ENCODE measurements around the gene PLEKHM1.

PLEKHM1 gene

GRCh38 chr17:45389354-45389753 lies 101.2 kb downstream of the PLEKHM1 start:
- H3K4me1 ChIP-seq (ENCODE audit: control insufficient read depth, insufficient read depth, low read length): peaks cover 4% of the 10 kb centered on the region
- H3K4me3 ChIP-seq (ENCODE audit: insufficient read depth, low read depth, low read length): no peak overlapping the region
- H3K9me3 ChIP-seq (ENCODE audit: control insufficient read depth, low read length): no peaks in the 10 kb centered on the region
- H3K27ac ChIP-seq (ENCODE audit: insufficient read depth, low read depth, low read length, poor library complexity, severe bottlenecking): no peak overlapping the region
- 13 to 20% methylated on average over 3 of the region's 3 CpGs for WGBS, 2 experiments
- no peaks in the 10 kb centered on the region for H3K27me3 ChIP-seq (ENCODE audit: control insufficient read depth, insufficient read depth, low read length, poor library complexity, severe bottlenecking)
- H3K36me3 ChIP-seq (ENCODE audit: control insufficient read depth, insufficient read depth, low read length): no peaks in the 10 kb centered on the region

- 88 to 89% methylated on average over 10 of the region's 10 CpGs for WGBS, 2 experiments
- H3K9me3 ChIP-seq (ENCODE audit: control insufficient read depth, low read length): no peaks in the 10 kb centered on the region
- H3K36me3 ChIP-seq (ENCODE audit: control insufficient read depth, insufficient read depth, low read length): no peaks in the 10 kb centered on the region
- H3K4me3 ChIP-seq (ENCODE audit: insufficient read depth, low read depth, low read length): no peak overlapping the region
- H3K4me1 ChIP-seq (ENCODE audit: control insufficient read depth, insufficient read depth, low read length): peaks cover 4% of the 10 kb centered on the region
- H3K27ac ChIP-seq (ENCODE audit: insufficient read depth, low read depth, low read length, poor library complexity, severe bottlenecking): no peak overlapping the region
- no peaks in the 10 kb centered on the region for H3K27me3 ChIP-seq (ENCODE audit: control insufficient read depth, insufficient read depth, low read length, poor library complexity, severe bottlenecking)
These were observed 101.8 kb downstream of the PLEKHM1 start for GRCh38 chr17:45388604-45389325.

- no peak overlapping the region for H3K27ac ChIP-seq (ENCODE audit: insufficient read depth, low read depth, low read length, poor library complexity, severe bottlenecking)
- H3K4me1 ChIP-seq (ENCODE audit: control insufficient read depth, insufficient read depth, low read length): peaks cover 4% of the 10 kb centered on the region
- no peaks in the 10 kb centered on the region for H3K9me3 ChIP-seq (ENCODE audit: control insufficient read depth, low read length)
- 94 to 95% methylated on average over 3 of the region's 3 CpGs for WGBS, 2 experiments
- H3K27me3 ChIP-seq (ENCODE audit: control insufficient read depth, insufficient read depth, low read length, poor library complexity, severe bottlenecking): no peaks in the 10 kb centered on the region
- no peaks in the 10 kb centered on the region for H3K36me3 ChIP-seq (ENCODE audit: control insufficient read depth, insufficient read depth, low read length)
- H3K4me3 ChIP-seq (ENCODE audit: insufficient read depth, low read depth, low read length): no peak overlapping the region
These were observed 102.8 kb downstream of the PLEKHM1 start for GRCh38 chr17:45387739-45388138.

- WGBS, 2 experiments: 92% methylated on average over 4 of the region's 4 CpGs
- Histone ChIP-seq H3K4me1 (ENCODE audit: control insufficient read depth, insufficient read depth, low read length) (peaks cover 4% of the 10 kb centered on the region), H3K4me3 (ENCODE audit: insufficient read depth, low read depth, low read length) (no peak overlapping the region), H3K27ac (ENCODE audit: insufficient read depth, low read depth, low read length, poor library complexity, severe bottlenecking) (no peak overlapping the region), H3K36me3 (ENCODE audit: control insufficient read depth, insufficient read depth, low read length) (no peaks in the 10 kb centered on the region), H3K27me3 (ENCODE audit: control insufficient read depth, insufficient read depth, low read length, poor library complexity, severe bottlenecking) (no peaks in the 10 kb centered on the region), H3K9me3 (ENCODE audit: control insufficient read depth, low read length) (no peaks in the 10 kb centered on the region)
These were observed 104.3 kb downstream of the PLEKHM1 start for GRCh38 chr17:45386178-45386577.

All from ectodermal cell (in vitro differentiated cells).